Right lobe of liver (tissue), 4 donors: ENCODE measurements around the gene KCNK7.

Experiments used
- POLR2A ChIP-seq: fragments of 450-650 bp; IDR thresholded peaks from one replicate; pipeline ENCODE4 v1.6.1; 2017; ENCODE audit warnings: antibody characterized with exemption, mild to moderate bottlenecking
- TF ChIP-seq, protein P1 (sequence below), 4 donors: fragments of 200-600 bp in 3 of 4; fragments of 450-650 bp in 1 of 4; IDR thresholded peaks; one replicate each; pipeline versions ENCODE4 v1.5.1 to v1.8.0; 2016 to 2022; ENCODE audit warnings: antibody characterized with exemption in 4 of 4, mild to moderate bottlenecking in 2 of 4
- donor health status: DM: no; HTN: no; CAD: no.
- donor health status: DM: no; HTN: no; CAD: no.
- donor health status: DM: no; HTN: yes; CAD: no.

DNA sequence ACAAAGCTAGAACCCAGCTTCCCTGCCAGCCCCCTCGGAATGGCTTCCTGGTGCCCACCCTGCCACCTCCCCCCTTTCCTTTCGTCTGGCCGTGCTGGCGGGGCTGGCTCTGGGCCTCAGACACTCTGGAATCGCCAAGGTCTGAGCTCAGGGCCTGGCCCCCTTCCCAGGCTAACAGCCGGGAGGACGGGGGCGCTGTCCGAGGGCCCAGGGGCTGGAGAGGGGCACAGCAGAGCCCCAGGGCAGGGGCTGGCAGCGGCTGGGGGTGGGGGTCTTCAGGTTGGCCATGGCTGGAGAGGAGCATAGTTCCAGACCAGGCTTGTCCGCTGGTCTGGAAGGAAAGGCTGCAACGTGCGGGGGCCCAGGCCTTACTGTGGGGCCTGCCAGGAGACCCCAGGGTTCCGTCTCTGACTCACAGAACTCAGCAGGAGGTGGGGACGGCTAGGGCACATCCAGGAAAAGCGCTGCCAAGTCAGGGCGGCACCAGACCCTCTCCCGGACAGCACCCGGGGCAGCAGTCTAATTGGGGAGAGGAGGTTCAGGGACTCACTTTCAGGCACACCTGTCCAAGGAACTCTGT lies 36.6 kb downstream of the KCNK7 start:
- TF ChIP-seq, protein P1, sequence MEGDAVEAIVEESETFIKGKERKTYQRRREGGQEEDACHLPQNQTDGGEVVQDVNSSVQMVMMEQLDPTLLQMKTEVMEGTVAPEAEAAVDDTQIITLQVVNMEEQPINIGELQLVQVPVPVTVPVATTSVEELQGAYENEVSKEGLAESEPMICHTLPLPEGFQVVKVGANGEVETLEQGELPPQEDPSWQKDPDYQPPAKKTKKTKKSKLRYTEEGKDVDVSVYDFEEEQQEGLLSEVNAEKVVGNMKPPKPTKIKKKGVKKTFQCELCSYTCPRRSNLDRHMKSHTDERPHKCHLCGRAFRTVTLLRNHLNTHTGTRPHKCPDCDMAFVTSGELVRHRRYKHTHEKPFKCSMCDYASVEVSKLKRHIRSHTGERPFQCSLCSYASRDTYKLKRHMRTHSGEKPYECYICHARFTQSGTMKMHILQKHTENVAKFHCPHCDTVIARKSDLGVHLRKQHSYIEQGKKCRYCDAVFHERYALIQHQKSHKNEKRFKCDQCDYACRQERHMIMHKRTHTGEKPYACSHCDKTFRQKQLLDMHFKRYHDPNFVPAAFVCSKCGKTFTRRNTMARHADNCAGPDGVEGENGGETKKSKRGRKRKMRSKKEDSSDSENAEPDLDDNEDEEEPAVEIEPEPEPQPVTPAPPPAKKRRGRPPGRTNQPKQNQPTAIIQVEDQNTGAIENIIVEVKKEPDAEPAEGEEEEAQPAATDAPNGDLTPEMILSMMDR (IDR thresholded peaks at IDR 0.05), result no peak
- TF ChIP-seq POLR2A, result no peak
